ENCODE results near the gene COG5.

The COG5 gene

GRCh38 chr7:107596881-107597581, 33.3 kb upstream of the COG5 start:
- Histone ChIP-seq H3K4me1 (ENCODE audit: control insufficient read depth in 2 of 2, insufficient read depth in 2 of 2, low read length in 2 of 2) (no peaks in the 10 kb centered on the region), H3K27ac (ENCODE audit: low read depth in 2 of 2, low read length in 2 of 2) (no peak overlapping the region), H3K36me3 (ENCODE audit: control insufficient read depth in 2 of 2, insufficient read depth in 2 of 2, low read length in 2 of 2) (peaks cover 22 to 26% of the 10 kb centered on the region in 2 donors), H3K9me3 (ENCODE audit: control insufficient read depth in 2 of 2, low read length in 2 of 2) (no peaks in the 10 kb centered on the region), H3K4me3 (ENCODE audit: low read length in 2 of 2) (no peak overlapping the region), H3K27me3 (ENCODE audit: control insufficient read depth in 2 of 2, insufficient read depth in 2 of 2, low read length in 2 of 2) (no peaks in the 10 kb centered on the region), H3K9ac (ENCODE audit: low read depth in 1 of 2, low read length in 2 of 2) (no peak overlapping the region)

DNA sequence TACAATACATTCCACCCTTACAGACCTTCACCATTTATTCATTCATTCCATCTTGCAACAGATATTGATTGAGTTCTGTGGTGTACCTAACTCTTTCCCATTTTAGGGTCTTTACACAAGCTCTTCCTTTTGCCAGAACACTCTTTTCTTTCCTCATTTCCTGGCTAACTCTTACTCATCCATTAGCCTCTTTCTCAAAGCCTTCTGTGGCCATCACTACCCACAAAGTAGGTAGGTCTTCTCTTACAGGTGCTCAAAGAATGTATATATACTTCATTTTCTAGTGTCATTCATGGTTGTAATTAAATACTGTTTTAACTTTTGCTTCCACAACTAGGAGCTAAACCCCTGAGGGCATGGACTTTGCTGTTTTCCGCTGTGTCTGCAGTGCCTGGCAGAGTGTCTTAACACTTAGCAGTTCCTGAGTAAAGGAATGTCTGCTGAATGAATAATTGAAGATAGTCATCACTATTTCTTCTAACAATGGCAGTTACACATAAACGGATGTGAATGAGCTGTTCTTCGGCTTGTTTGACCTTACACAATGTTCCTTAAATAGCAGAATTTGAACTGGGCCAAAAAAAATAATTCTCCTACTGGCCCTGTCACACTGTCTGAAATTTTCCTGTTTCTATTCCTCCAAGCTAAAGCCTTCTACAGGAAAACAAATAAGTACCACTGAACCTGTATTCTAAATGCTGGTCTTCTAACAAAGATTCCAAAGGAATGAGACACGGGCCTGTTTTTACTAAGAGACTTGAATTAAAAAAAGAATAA, 31.4 kb upstream of the COG5 start:
- Histone ChIP-seq H3K9ac (ENCODE audit: low read depth in 1 of 2, low read length in 2 of 2) (no peak overlapping the region), H3K36me3 (ENCODE audit: control insufficient read depth in 2 of 2, insufficient read depth in 2 of 2, low read length in 2 of 2) (peaks cover 13 to 20% of the 10 kb centered on the region in 2 donors), H3K27me3 (ENCODE audit: control insufficient read depth in 2 of 2, insufficient read depth in 2 of 2, low read length in 2 of 2) (no peaks in the 10 kb centered on the region), H3K27ac (ENCODE audit: low read depth in 2 of 2, low read length in 2 of 2) (no peak overlapping the region), H3K9me3 (ENCODE audit: control insufficient read depth in 2 of 2, low read length in 2 of 2) (no peaks in the 10 kb centered on the region), H3K4me3 (ENCODE audit: low read length in 2 of 2) (no peak overlapping the region), H3K4me1 (ENCODE audit: control insufficient read depth in 2 of 2, insufficient read depth in 2 of 2, low read length in 2 of 2) (no peaks in the 10 kb centered on the region)

DNA sequence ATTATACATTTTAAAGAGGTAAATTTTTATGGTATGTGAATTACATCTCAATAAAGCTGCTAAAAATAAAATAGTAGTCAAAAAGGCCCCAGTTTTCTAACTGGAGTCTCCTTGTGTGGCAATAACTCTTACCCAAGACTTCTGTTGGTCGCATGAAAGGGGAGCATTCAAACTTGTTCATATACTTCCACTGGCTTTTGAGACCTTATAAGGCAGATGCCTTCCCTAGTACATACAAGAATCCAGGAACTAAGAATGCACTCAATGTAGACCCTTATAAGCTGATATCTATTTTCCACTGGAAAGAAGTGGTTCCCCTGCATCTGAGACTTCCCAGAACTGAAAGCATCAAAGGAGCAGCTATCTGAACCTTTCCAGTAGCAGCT, 29.3 kb upstream of the COG5 start:
- Histone ChIP-seq H3K4me3 (ENCODE audit: low read length in 2 of 2) (no peak overlapping the region), H3K9ac (ENCODE audit: low read depth in 1 of 2, low read length in 2 of 2) (no peak overlapping the region), H3K27ac (ENCODE audit: low read depth in 2 of 2, low read length in 2 of 2) (no peak overlapping the region), H3K27me3 (ENCODE audit: control insufficient read depth in 2 of 2, insufficient read depth in 2 of 2, low read length in 2 of 2) (no peaks in the 10 kb centered on the region), H3K36me3 (ENCODE audit: control insufficient read depth in 2 of 2, insufficient read depth in 2 of 2, low read length in 2 of 2) (peaks cover 19 to 20% of the 10 kb centered on the region in 2 donors), H3K9me3 (ENCODE audit: control insufficient read depth in 2 of 2, low read length in 2 of 2) (no peaks in the 10 kb centered on the region), H3K4me1 (ENCODE audit: control insufficient read depth in 2 of 2, insufficient read depth in 2 of 2, low read length in 2 of 2) (no peaks in the 10 kb centered on the region)

DNA sequence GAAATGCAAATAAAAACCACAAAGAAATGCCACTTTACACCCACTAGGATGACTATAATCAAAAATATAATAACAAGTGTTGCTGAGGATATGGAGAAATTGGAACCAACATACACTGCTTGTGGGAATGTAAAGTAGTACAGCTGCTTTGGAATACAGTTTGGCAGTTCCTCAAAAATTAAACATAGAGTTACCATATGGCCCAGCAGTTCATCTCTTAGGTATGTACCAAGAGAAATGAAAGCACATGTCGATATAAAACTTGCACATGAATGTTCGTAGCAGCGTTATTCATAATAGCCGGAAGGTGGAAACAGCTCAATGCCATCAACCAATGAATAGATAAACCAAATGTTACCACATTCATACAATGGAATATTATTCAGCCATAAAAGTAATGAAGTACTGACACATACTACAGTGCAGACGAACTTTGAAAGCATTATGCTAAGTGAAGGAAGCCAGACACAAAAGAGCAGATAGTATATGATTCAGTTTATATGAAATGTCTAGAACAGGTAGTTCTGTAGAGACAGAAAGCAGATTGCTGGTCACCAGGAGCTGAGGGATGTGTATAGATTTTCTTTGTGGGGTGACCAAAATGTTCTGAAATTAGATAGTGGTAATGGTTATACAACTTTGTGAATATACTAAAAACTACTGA, 28.8 kb upstream of the COG5 start:
- Histone ChIP-seq H3K9me3 (ENCODE audit: control insufficient read depth in 2 of 2, low read length in 2 of 2) (no peaks in the 10 kb centered on the region), H3K4me3 (ENCODE audit: low read length in 2 of 2) (no peak overlapping the region), H3K27me3 (ENCODE audit: control insufficient read depth in 2 of 2, insufficient read depth in 2 of 2, low read length in 2 of 2) (no peaks in the 10 kb centered on the region), H3K36me3 (ENCODE audit: control insufficient read depth in 2 of 2, insufficient read depth in 2 of 2, low read length in 2 of 2) (peaks cover 19 to 20% of the 10 kb centered on the region in 2 donors), H3K27ac (ENCODE audit: low read depth in 2 of 2, low read length in 2 of 2) (no peak overlapping the region), H3K4me1 (ENCODE audit: control insufficient read depth in 2 of 2, insufficient read depth in 2 of 2, low read length in 2 of 2) (no peaks in the 10 kb centered on the region), H3K9ac (ENCODE audit: low read depth in 1 of 2, low read length in 2 of 2) (no peak overlapping the region)

- no peak overlapping the region for H3K27ac ChIP-seq (ENCODE audit: low read depth in 2 of 2, low read length in 2 of 2)
- no peak overlapping the region for H3K4me3 ChIP-seq (ENCODE audit: low read length in 2 of 2)
Observed at GRCh38 chr7:107591421-107591820, 27.7 kb upstream of the COG5 start.

DNA sequence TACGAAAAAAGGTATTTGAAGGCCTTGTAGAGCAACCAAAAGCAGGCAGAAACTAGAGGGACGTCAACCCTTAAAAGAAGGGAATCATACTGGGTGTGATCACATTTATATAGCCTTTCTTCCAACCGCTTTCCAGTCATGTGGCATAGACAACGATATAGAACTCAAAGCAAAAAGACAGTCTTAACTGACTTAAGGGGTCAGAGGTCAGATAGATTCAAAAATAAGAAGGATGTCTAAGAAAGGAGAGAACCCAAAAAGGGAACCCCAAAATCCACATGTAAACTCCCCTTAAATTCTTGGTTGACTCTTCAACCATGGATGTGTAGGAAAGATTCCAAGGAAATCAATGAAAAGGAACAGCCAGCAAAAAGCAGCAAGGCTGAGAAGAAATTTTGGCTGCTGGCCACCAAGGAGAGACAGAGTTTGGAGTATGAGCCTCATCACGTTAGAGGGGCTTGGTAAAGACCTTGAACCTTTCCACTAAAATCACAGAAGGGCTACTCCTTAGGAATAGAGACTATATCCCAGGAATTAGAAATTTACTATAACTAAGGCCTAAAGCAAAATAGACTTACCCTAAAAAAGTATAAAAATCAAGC, 24.9 kb upstream of the COG5 start:
- Histone ChIP-seq H3K4me3 (ENCODE audit: low read length in 2 of 2) (no peak overlapping the region), H3K9ac (ENCODE audit: low read depth in 1 of 2, low read length in 2 of 2) (no peak overlapping the region), H3K4me1 (ENCODE audit: control insufficient read depth in 2 of 2, insufficient read depth in 2 of 2, low read length in 2 of 2) (peaks cover 2 to 8% of the 10 kb centered on the region in 2 donors), H3K27ac (ENCODE audit: low read depth in 2 of 2, low read length in 2 of 2) (no peak overlapping the region), H3K27me3 (ENCODE audit: control insufficient read depth in 2 of 2, insufficient read depth in 2 of 2, low read length in 2 of 2) (no peaks in the 10 kb centered on the region), H3K9me3 (ENCODE audit: control insufficient read depth in 2 of 2, low read length in 2 of 2) (no peaks in the 10 kb centered on the region), H3K36me3 (ENCODE audit: control insufficient read depth in 2 of 2, insufficient read depth in 2 of 2, low read length in 2 of 2) (peaks cover 13 to 19% of the 10 kb centered on the region in 2 donors)

More at GRCh38 chr7:107591421-107591820, 27.7 kb upstream of the COG5 start:
- Histone ChIP-seq H3K36me3 (ENCODE audit: control insufficient read depth in 2 of 2, insufficient read depth in 2 of 2, low read length in 2 of 2) (peaks cover 20 to 23% of the 10 kb centered on the region in 2 donors), H3K9ac (ENCODE audit: low read depth in 1 of 2, low read length in 2 of 2) (no peak overlapping the region), H3K27me3 (ENCODE audit: control insufficient read depth in 2 of 2, insufficient read depth in 2 of 2, low read length in 2 of 2) (no peaks in the 10 kb centered on the region), H3K4me1 (ENCODE audit: control insufficient read depth in 2 of 2, insufficient read depth in 2 of 2, low read length in 2 of 2) (no peaks in the 10 kb centered on the region), H3K9me3 (ENCODE audit: control insufficient read depth in 2 of 2, low read length in 2 of 2) (no peaks in the 10 kb centered on the region)

DNA sequence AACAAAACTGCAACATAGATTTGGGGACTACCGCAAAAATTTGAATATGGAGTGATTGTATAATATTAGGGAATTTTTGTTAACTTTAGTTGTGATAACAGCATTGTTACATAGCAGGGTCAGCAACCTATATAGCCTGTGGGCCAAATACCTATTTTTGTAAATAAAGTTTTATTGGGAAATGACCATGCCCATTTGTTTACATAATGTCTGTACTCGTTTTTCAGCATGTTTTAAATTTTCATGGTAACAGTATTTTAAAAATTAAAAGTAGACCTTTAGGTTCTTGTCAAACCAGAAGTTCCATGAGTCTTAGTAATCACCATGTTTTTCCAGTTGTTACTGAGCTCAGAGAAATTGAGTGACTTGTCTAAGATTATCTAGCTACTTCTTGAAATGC, 21.0 kb upstream of the COG5 start:
- H3K4me1 ChIP-seq (ENCODE audit: control insufficient read depth in 2 of 2, insufficient read depth in 2 of 2, low read length in 2 of 2): peaks cover 11 to 26% of the 10 kb centered on the region in 2 donors
- no peak overlapping the region for H3K9ac ChIP-seq (ENCODE audit: low read depth in 1 of 2, low read length in 2 of 2)
- no peak overlapping the region for H3K4me3 ChIP-seq (ENCODE audit: low read length in 2 of 2)
- no peaks in the 10 kb centered on the region for H3K27me3 ChIP-seq (ENCODE audit: control insufficient read depth in 2 of 2, insufficient read depth in 2 of 2, low read length in 2 of 2)
- H3K27ac ChIP-seq (ENCODE audit: low read depth in 2 of 2, low read length in 2 of 2): no peak overlapping the region
- H3K9me3 ChIP-seq (ENCODE audit: control insufficient read depth in 2 of 2, low read length in 2 of 2): no peaks in the 10 kb centered on the region
- H3K36me3 ChIP-seq (ENCODE audit: control insufficient read depth in 2 of 2, insufficient read depth in 2 of 2, low read length in 2 of 2): peaks cover 10 to 18% of the 10 kb centered on the region in 2 donors

- Histone ChIP-seq H3K27ac (ENCODE audit: low read depth in 2 of 2, low read length in 2 of 2) (no peak overlapping the region), H3K9me3 (ENCODE audit: control insufficient read depth in 2 of 2, low read length in 2 of 2) (no peaks in the 10 kb centered on the region), H3K36me3 (ENCODE audit: control insufficient read depth in 2 of 2, insufficient read depth in 2 of 2, low read length in 2 of 2) (peaks cover 10% of the 10 kb centered on the region in 2 donors), H3K27me3 (ENCODE audit: control insufficient read depth in 2 of 2, insufficient read depth in 2 of 2, low read length in 2 of 2) (no peaks in the 10 kb centered on the region), H3K9ac (ENCODE audit: low read depth in 1 of 2, low read length in 2 of 2) (no peak overlapping the region), H3K4me3 (ENCODE audit: low read length in 2 of 2) (no peak overlapping the region), H3K4me1 (ENCODE audit: control insufficient read depth in 2 of 2, insufficient read depth in 2 of 2, low read length in 2 of 2) (peaks cover 11 to 29% of the 10 kb centered on the region in 2 donors)
Observed at GRCh38 chr7:107582875-107583274, 19.2 kb upstream of the COG5 start.

- H3K4me3 ChIP-seq (ENCODE audit: low read length in 2 of 2): peak overlapping the region; percentile 85 to 96
- peaks cover 11 to 29% of the 10 kb centered on the region in 2 donors for H3K4me1 ChIP-seq (ENCODE audit: control insufficient read depth in 2 of 2, insufficient read depth in 2 of 2, low read length in 2 of 2)
- peaks cover 6 to 10% of the 10 kb centered on the region in 2 donors for H3K36me3 ChIP-seq (ENCODE audit: control insufficient read depth in 2 of 2, insufficient read depth in 2 of 2, low read length in 2 of 2)
- no peak overlapping the region for H3K27ac ChIP-seq (ENCODE audit: low read depth in 2 of 2, low read length in 2 of 2)
- H3K27me3 ChIP-seq (ENCODE audit: control insufficient read depth in 2 of 2, insufficient read depth in 2 of 2, low read length in 2 of 2): no peaks in the 10 kb centered on the region
- H3K9me3 ChIP-seq (ENCODE audit: control insufficient read depth in 2 of 2, low read length in 2 of 2): no peaks in the 10 kb centered on the region
- H3K9ac ChIP-seq (ENCODE audit: low read depth in 1 of 2, low read length in 2 of 2): peak overlapping the region; percentile 88 to 95
Observed at GRCh38 chr7:107581387-107582013, 17.8 kb upstream of the COG5 start.

All from mucosa of rectum (tissue), 2 donors.